ENCODE data around the gene SLC47A2.

SLC47A2 gene

DNA sequence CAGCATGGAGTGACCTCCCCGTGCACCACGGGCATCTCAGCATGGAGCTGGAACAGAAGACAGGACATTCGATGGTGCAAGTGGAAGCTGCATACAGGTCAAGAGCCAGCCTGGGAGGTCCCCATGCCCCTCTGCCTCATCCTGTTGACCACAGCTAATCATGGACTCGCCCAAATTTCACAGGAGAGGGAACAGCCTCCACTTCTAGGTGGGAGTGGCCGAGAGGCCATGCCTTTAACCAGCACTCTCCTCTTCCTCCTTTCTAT is 3.8 kb upstream of the SLC47A2 start:
- TF ChIP-seq TAF1 (IDR thresholded peaks at IDR 0.05; ENCODE audit: low read depth, low read length) = no peak
- TF ChIP-seq POLR2A (IDR thresholded peaks at IDR 0.05; ENCODE audit: low read depth, low read length) = no peak
- TF ChIP-seq POU2F2 (IDR thresholded peaks at IDR 0.05; ENCODE audit: low read depth, low read length) = no peak
- TF ChIP-seq PAX5 (IDR thresholded peaks at IDR 0.05; ENCODE audit: insufficient read depth, low read length, severe bottlenecking) = no peak
- TF ChIP-seq POLR2AphosphoS5 (IDR thresholded peaks at IDR 0.05; ENCODE audit: low read depth, low read length) = no peak
- no peak for TF ChIP-seq SPI1 (IDR thresholded peaks at IDR 0.05; ENCODE audit: low read depth, low read length)
- DNase-seq (ENCODE audit: insufficient read length, low spot score) (no peak), FAIRE-seq (no peak)

DNA sequence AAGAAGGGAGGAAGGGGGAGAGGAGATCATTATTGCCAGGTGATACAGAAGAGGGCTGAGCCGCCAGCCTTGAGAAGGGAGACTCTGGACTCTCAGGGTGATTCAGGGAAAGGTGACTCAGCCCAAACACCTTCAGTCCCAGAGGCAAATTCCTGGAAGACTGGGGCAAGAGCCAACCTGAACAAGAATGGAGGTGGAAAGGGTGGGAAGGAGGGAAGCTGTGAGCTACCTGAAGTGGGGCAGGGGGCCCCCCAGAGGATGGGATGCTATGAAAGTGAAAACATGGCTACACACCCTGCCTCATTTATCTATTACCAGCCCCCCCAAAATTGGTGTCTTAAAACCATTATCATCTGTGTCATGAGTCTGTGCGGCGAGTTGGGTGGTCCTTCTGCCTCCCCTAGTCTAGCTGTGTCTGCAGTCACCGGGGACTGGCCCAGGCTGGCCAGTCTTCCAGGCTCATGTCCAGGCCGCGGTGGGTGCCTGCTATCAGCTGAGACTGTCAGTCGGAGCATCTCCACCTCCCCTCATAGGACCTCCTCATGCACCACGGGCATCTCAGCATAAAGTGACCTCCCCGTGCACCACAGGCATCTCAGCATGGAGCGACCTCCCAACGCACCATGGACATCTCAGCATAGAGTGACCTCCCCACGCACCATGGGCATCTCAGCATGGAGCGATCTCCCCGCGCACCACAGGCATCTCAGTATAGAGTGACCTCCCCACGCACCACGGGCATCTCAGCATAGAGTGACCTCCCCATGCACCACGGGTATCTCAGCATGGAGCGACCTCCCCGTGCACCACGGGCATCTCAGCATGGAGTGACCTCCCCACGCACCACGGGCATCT is 3.2 kb upstream of the SLC47A2 start:
- FAIRE-seq = no peak

DNA sequence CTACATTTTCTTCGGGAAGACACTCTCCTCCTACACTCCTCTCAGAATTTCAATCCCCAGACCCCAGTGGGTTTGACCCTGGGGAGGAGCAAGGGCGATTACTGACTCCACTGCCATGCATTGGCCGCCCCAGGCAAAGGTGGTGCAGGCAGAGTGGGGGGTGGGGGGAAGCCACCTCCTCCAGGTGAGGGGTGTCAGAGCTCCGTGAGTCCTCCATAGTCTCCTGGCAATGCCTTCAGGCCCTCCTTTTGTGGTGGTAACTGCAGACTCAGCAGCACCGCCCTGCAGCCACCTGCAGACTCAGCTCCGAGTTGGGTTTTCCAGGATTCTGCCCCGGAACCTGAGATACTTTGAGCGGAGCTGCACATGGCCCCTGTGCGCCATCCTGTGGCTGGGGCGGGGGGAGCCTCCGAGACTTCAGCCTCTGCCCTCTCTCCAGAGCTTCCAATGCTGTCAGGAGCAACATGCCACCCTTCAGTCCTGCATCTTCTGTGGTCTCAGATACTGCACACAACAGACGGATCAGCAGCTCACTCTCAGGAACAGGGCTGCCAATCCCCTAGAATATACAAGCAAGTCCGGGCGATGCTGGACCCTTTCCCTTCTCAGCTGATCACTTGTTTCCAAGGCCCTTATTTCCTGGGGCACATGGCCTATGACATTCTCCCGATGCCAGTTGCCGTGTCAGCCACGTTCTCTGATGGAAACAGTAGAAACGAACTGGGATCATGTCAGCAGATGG is 2.4 kb upstream of the SLC47A2 start:
- FAIRE-seq (no peak), DNase-seq (ENCODE audit: insufficient read length, low spot score) (no peak)
- TF ChIP-seq PAX5 (IDR thresholded peaks at IDR 0.05; ENCODE audit: insufficient read depth, low read length, severe bottlenecking) (no peak), POLR2A (IDR thresholded peaks at IDR 0.05; ENCODE audit: low read depth, low read length) (no peak), POU2F2 (IDR thresholded peaks at IDR 0.05; ENCODE audit: low read depth, low read length) (no peak), POLR2AphosphoS5 (IDR thresholded peaks at IDR 0.05; ENCODE audit: low read depth, low read length) (no peak)

More for the DNA sequence above, 3.2 kb upstream of the SLC47A2 start:
- no peak for DNase-seq (ENCODE audit: insufficient read length, low spot score)
- TF ChIP-seq TAF1 (IDR thresholded peaks at IDR 0.05; ENCODE audit: low read depth, low read length) (no peak), POU2F2 (IDR thresholded peaks at IDR 0.05; ENCODE audit: low read depth, low read length) (no peak), POLR2A (IDR thresholded peaks at IDR 0.05; ENCODE audit: low read depth, low read length) (no peak), SPI1 (IDR thresholded peaks at IDR 0.05; ENCODE audit: low read depth, low read length) (no peak), PAX5 (IDR thresholded peaks at IDR 0.05; ENCODE audit: insufficient read depth, low read length, severe bottlenecking) (no peak), POLR2AphosphoS5 (IDR thresholded peaks at IDR 0.05; ENCODE audit: low read depth, low read length) (no peak)

DNA sequence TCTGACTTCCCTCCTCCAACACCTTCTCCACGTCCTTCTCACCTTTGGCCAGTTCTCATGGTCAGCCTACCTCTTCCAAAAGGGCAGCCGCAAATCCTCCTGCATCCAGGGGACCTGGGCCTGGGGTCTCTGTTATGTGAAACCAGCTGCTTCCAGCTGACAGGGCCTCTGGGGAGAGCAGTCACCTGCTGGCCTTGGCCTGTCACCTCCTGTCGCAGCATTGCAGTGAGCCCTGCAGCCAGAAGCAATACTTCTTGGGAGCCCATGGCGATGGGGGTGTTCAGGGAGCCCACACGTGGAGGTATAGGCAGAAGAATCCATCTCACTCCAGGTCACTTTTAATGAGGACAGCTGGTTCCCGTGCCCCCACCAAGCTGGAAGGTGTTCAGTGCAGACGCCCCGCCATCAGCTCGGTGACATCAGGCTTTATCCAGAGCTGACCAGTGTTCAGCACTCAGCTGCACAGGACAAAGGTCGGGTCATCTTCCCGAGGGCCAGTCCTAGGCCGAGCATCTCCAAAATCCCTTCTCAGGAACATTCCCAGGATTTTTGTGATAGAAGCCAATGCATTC is 1.7 kb upstream of the SLC47A2 start:
- no peak for FAIRE-seq
- TF ChIP-seq TAF1 (IDR thresholded peaks at IDR 0.05; ENCODE audit: low read depth, low read length) = no peak
- TF ChIP-seq PAX5 (IDR thresholded peaks at IDR 0.05; ENCODE audit: insufficient read depth, low read length, severe bottlenecking) = no peak
- no peak for TF ChIP-seq POLR2A (IDR thresholded peaks at IDR 0.05; ENCODE audit: low read depth, low read length)
- TF ChIP-seq POLR2AphosphoS5 (IDR thresholded peaks at IDR 0.05; ENCODE audit: low read depth, low read length) = no peak
- TF ChIP-seq SPI1 (IDR thresholded peaks at IDR 0.05; ENCODE audit: low read depth, low read length) = no peak
- TF ChIP-seq POU2F2 (IDR thresholded peaks at IDR 0.05; ENCODE audit: low read depth, low read length) = no peak
- DNase-seq (ENCODE audit: insufficient read length, low spot score) = no peak

DNA sequence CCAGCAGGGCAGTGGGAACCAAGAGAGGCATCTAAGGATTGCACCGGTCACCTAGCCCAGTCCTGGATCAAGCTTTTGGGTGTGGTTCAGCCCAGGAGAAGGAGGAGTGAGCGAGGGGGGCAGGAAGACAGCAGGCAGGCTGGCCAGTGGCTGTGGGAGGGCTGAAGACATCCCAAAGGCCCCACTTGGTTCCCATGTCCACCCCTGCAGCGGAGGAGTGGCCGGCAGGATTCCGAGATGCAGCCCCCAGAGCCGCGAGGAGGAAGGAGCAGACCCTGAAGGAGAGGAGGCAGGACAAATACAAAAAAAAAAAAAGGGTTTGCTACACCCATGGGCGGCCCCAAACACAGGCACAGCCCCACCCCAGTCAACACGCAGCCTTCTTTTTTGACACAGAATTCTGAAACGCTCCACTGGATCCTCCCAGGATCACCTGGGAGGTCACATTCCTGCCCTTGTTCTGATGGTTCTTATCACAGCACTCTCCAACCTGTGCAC is 1.1 kb upstream of the SLC47A2 start:
- FAIRE-seq (no peak), DNase-seq (ENCODE audit: insufficient read length, low spot score) (no peak)
- no peak for TF ChIP-seq POU2F2 (IDR thresholded peaks at IDR 0.05; ENCODE audit: low read depth, low read length)
- TF ChIP-seq POLR2A (IDR thresholded peaks at IDR 0.05; ENCODE audit: low read depth, low read length) = no peak
- no peak for TF ChIP-seq SPI1 (IDR thresholded peaks at IDR 0.05; ENCODE audit: low read depth, low read length)

DNA sequence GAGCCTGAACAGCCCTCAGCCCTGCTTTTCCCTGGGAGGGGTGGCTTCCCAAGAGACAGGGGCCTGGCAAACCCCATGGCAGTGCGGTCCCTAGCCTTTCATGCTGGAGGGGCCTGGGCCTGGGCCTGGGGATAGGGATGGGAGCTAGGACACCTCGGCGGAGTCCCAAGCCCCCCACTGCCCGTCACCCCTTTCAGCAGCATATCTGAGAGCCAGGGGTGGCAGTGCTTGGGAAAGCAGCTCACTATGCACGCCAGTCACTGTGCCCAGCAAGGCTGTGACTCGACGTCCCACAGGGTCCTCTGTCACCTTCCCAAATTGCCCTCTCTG is 612 bp upstream of the SLC47A2 start:
- DNase-seq (ENCODE audit: insufficient read length, low spot score) (no peak), FAIRE-seq (no peak)
- no peak for TF ChIP-seq POLR2AphosphoS5 (IDR thresholded peaks at IDR 0.05; ENCODE audit: low read depth, low read length)
- no peak for TF ChIP-seq PAX5 (IDR thresholded peaks at IDR 0.05; ENCODE audit: insufficient read depth, low read length, severe bottlenecking)
- no peak for TF ChIP-seq POU2F2 (IDR thresholded peaks at IDR 0.05; ENCODE audit: low read depth, low read length)
- TF ChIP-seq SPI1 (IDR thresholded peaks at IDR 0.05; ENCODE audit: low read depth, low read length) = no peak
- no peak for TF ChIP-seq POLR2A (IDR thresholded peaks at IDR 0.05; ENCODE audit: low read depth, low read length)
- TF ChIP-seq TAF1 (IDR thresholded peaks at IDR 0.05; ENCODE audit: low read depth, low read length) = no peak

DNA sequence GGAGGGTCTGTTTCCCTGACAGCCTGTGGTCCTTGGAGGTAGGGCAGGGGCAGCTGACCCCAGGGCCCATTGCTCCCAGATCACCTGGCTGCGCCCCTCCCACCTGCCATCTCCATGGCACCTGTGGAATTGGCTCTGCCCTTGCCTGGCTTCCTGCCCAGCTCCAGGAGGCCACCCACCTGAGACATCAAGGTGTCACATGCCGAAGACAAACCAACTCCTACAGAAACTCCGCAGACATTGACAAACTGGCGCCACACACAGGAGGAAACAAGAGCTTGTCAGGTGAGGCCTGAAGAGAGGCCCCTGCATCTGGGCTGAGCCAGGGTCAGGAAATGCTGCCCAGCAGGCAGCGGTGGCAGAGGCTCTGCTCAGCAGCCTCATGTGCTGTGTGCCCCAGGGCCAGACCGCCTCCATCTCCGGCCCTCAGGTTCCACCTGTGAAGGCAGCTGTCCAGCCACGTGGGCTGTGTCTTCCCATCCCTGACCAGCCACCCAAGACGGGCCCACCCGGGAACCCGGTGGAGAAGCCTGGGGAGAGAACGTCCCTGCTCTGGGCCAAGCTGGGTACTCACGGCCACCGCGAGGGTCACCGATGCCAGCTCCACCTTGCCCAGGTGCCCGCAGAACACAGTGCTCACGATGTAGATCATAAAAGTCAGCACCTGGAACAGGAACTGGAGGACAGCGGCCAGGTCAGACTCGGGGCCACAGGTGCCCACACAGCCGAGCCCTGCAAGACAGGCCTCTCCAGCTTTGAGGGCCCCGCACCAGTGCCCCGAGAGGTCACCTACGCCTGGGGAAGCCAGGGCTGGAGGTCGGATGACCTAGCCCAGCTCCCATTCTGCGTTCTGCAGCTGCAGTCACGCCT is 1.6 kb downstream of the SLC47A2 start:
- FAIRE-seq = no peak

DNA sequence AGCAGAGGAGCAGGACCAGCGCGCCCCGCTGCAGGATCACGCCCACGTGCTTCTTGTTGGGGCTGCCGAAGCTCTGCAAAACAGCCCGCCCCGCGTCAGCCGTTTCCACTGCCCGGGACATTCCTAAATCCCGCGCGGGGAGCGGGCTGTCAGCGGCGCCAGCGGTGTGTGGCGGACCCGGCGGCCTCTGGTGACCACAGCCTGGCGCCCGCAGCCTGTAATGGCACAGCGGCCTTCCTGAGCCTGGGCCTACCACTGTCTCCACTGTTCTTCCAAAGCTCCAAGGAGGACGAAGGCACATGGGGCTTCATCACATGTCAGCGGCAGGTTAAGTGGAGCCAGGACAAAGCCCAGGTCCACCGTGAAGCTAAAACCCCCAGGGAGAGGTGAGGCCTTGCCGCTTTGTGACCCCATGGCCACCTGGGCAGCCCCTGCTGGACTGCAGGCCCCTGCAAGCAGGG is 2.5 kb downstream of the SLC47A2 start:
- FAIRE-seq = no peak
- no peak for TF ChIP-seq POLR2A (IDR thresholded peaks at IDR 0.05; ENCODE audit: low read depth, low read length)
- TF ChIP-seq TAF1 (IDR thresholded peaks at IDR 0.05; ENCODE audit: low read depth, low read length) = no peak
- no peak for TF ChIP-seq POU2F2 (IDR thresholded peaks at IDR 0.05; ENCODE audit: low read depth, low read length)
- no peak for TF ChIP-seq POLR2AphosphoS5 (IDR thresholded peaks at IDR 0.05; ENCODE audit: low read depth, low read length)
- no peak for DNase-seq (ENCODE audit: insufficient read length, low spot score)

More for the DNA sequence above, 1.6 kb downstream of the SLC47A2 start:
- DNase-seq (ENCODE audit: insufficient read length, low spot score) = no peak
- no peak for TF ChIP-seq POLR2AphosphoS5 (IDR thresholded peaks at IDR 0.05; ENCODE audit: low read depth, low read length)
- TF ChIP-seq SPI1 (IDR thresholded peaks at IDR 0.05; ENCODE audit: low read depth, low read length) = no peak
- TF ChIP-seq TAF1 (IDR thresholded peaks at IDR 0.05; ENCODE audit: low read depth, low read length) = no peak
- TF ChIP-seq PAX5 (IDR thresholded peaks at IDR 0.05; ENCODE audit: insufficient read depth, low read length, severe bottlenecking) = no peak
- TF ChIP-seq POLR2A (IDR thresholded peaks at IDR 0.05; ENCODE audit: low read depth, low read length) = no peak
- TF ChIP-seq POU2F2 (IDR thresholded peaks at IDR 0.05; ENCODE audit: low read depth, low read length) = no peak

DNA sequence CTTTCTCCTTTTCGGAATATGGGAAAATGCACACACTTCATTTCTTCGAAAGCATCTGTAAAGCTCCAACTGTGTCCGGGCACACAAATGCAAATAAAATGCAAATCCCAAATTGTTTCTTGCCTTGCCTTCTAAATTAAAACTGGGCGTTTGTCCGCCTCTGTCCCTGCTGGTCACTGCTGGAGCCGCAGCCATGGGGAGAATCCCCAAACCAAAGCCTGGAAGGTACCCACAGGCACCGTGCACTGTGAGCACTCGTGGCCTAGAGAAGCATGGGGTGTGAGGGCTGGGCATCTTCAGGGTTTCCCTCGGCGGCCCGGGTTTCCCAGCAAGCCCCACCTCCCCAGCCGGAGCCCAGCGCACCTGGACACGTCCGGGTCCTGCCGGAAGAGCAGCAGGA is 2.9 kb downstream of the SLC47A2 start:
- DNase-seq (ENCODE audit: insufficient read length, low spot score) = no peak
- FAIRE-seq = no peak
- TF ChIP-seq TAF1 (IDR thresholded peaks at IDR 0.05; ENCODE audit: low read depth, low read length) = no peak
- TF ChIP-seq POU2F2 (IDR thresholded peaks at IDR 0.05; ENCODE audit: low read depth, low read length) = no peak
- no peak for TF ChIP-seq PAX5 (IDR thresholded peaks at IDR 0.05; ENCODE audit: insufficient read depth, low read length, severe bottlenecking)
- no peak for TF ChIP-seq SPI1 (IDR thresholded peaks at IDR 0.05; ENCODE audit: low read depth, low read length)
- TF ChIP-seq POLR2AphosphoS5 (IDR thresholded peaks at IDR 0.05; ENCODE audit: low read depth, low read length) = no peak
- TF ChIP-seq POLR2A (IDR thresholded peaks at IDR 0.05; ENCODE audit: low read depth, low read length) = no peak

Measured in GM12891 (cell line).